HepG2 (cell line): ENCODE measurements around the gene APOL2. TPM values are rescaled to one million over a fixed set of nuclear protein-coding genes. Genes with fewer than 3 reads are reported as not detected.

ENCODE experiments used
- ATAC-seq: fragments of 200-7000 bp; cut with Tn5 transposase; 3 replicates; pipeline ENCODE4 v1.9.1; 2020; ENCODE audit warnings: mild to moderate bottlenecking, moderate library complexity
- BruUV-seq: library from RNA; stranded (reverse); fragments of 400-500 nt; replicated peaks from 2 replicates; lab custom pipeline; 2021; lab: Mats Ljungman, UMichigan
- CTCF ChIA-PET: fragments of 300-600 bp; formaldehyde crosslinking; extraction: SDS; loops from one replicate; lab custom pipeline; 2021; ENCODE audit warnings: low total read pairs, inconsistent platforms, low intra/inter-chr PET ratio; lab: Yijun Ruan, JAX
- POLR2A ChIA-PET: fragments of 350-600 bp; sonication (Branson Sonifier 250); formaldehyde crosslinking; loops from one replicate; lab custom pipeline; 2020; ENCODE audit warnings: antibody characterized with exemption, inconsistent platforms; lab: Yijun Ruan, JAX
- DNase-seq: peaks from one replicate; pipeline ENCODE4 v3.0.0-alpha.2; 2015; ENCODE audit warnings: low spot score
- FAIRE-seq: peaks from 3 replicates; lab custom pipeline; 2011; peaks lifted over from hg19 to GRCh38; lab: Jason Lieb, UNC
- H2AFZ ChIP-seq: one replicate; pipeline ENCODE4 v1.6.1; 2011; ENCODE audit warnings: low read length, inconsistent platforms
- H3K27ac ChIP-seq: fragments of 300-600 bp; 3 replicates; pipeline ENCODE4 v1.8.0; 2011; ENCODE audit warnings: mixed run types, mild to moderate bottlenecking, mixed read lengths, low read length, inconsistent platforms; ENCODE audit not compliant: insufficient read depth; ENCODE audit errors: extremely low read length
- H3K27me3 ChIP-seq, 2 experiments: fragments of 200-600 bp in 1 of 2; 2 replicates in 1 of 2; 3 replicates in 1 of 2; pipeline versions ENCODE4 v1.6.0 to v1.8.0; 2011; ENCODE audit warnings: low read length in 2 of 2, mild to moderate bottlenecking in 2 of 2, moderate library complexity in 2 of 2, inconsistent platforms in 1 of 2; ENCODE audit not compliant: insufficient read depth in 2 of 2, control insufficient read depth in 1 of 2
- H3K36me3 ChIP-seq, 2 experiments: fragments of 200-600 bp in 1 of 2; replicated peaks in 1 of 2; 2 replicates in 1 of 2; 3 replicates in 1 of 2; pipeline versions ENCODE4 v1.5.1 to v1.8.0; 2011; ENCODE audit warnings: low read length in 2 of 2, inconsistent platforms in 1 of 2; ENCODE audit not compliant: insufficient read depth in 2 of 2, control insufficient read depth in 1 of 2
- H3K4me1 ChIP-seq: 2 replicates; pipeline ENCODE4 v1.5.1; 2012; ENCODE audit warnings: low read length, inconsistent platforms; ENCODE audit not compliant: insufficient read depth
- H3K4me2 ChIP-seq: 2 replicates; pipeline ENCODE4 v1.6.0; 2011; ENCODE audit warnings: low read depth, low read length, inconsistent platforms
- H3K4me3 ChIP-seq, 3 experiments: fragments of 200-600 bp in 1 of 3; sonication (generic), shearing (Covaris generic) in 1 of 3; replicated peaks in 1 of 3; 2 replicates each; pipeline ENCODE4 v1.5.1; 2011 to 2016; ENCODE audit warnings: low read length in 3 of 3, inconsistent platforms in 2 of 3, low read depth in 2 of 3, mild to moderate bottlenecking in 2 of 3, control low read depth in 1 of 3, mixed read lengths in 1 of 3; ENCODE audit not compliant: insufficient read depth in 1 of 3
- H3K79me2 ChIP-seq: one replicate; pipeline ENCODE4 v1.6.1; 2011; ENCODE audit warnings: low read length, inconsistent platforms; ENCODE audit not compliant: insufficient read depth
- H3K9ac ChIP-seq: 2 replicates; pipeline ENCODE4 v1.6.0; 2011; ENCODE audit warnings: mild to moderate bottlenecking, low read depth, low read length, inconsistent platforms; ENCODE audit not compliant: insufficient read depth
- H3K9me3 ChIP-seq: 2 replicates; pipeline ENCODE4 v1.5.1; 2012; ENCODE audit warnings: mild to moderate bottlenecking, low read length
- H4K20me1 ChIP-seq: 2 replicates; pipeline ENCODE4 v1.6.0; 2011; ENCODE audit warnings: inconsistent platforms, mild to moderate bottlenecking, low read length, moderate library complexity; ENCODE audit not compliant: insufficient read depth
- CAMTA2 ChIP-seq: sonication (generic); formaldehyde crosslinking; IDR thresholded peaks from 2 replicates; pipeline ENCODE4 v1.4.0; 2020; ENCODE audit warnings: mild to moderate bottlenecking, missing genetic modification reagents, borderline replicate concordance
- CREM ChIP-seq, 2 experiments: sonication (generic) in 1 of 2; formaldehyde crosslinking in 1 of 2; IDR thresholded peaks; 2 replicates each; pipeline versions ENCODE4 v1.4.0 to v1.6.1; 2016 to 2020; ENCODE audit warnings: antibody characterized with exemption in 1 of 2, mild to moderate bottlenecking in 1 of 2, missing genetic modification reagents in 1 of 2
- DRAP1 ChIP-seq: IDR thresholded peaks from 2 replicates; pipeline ENCODE4 v1.6.1; 2016; ENCODE audit warnings: missing genetic modification reagents, missing compliant biosample characterization
- EHMT2 ChIP-seq: fragments of 200-600 bp; sonication (generic); IDR thresholded peaks from 2 replicates; pipeline ENCODE4 v1.7.0; 2017; ENCODE audit warnings: antibody characterized with exemption, low read depth, low read length, borderline replicate concordance
- PAWR ChIP-seq: sonication (generic); formaldehyde crosslinking; IDR thresholded peaks from 2 replicates; pipeline ENCODE4 v1.4.0; 2020; ENCODE audit warnings: missing genetic modification reagents, mild to moderate bottlenecking, borderline replicate concordance
- POLR2AphosphoS5 ChIP-seq: IDR thresholded peaks from 2 replicates; pipeline ENCODE4 v1.6.1; 2012; ENCODE audit warnings: low read depth, low read length
- RARA ChIP-seq: IDR thresholded peaks from 2 replicates; pipeline ENCODE4 v1.6.1; 2016; ENCODE audit warnings: missing genetic modification reagents, missing compliant biosample characterization
- RELA ChIP-seq: sonication (generic); formaldehyde crosslinking; IDR thresholded peaks from 2 replicates; pipeline ENCODE4 v1.4.0; 2020; ENCODE audit warnings: missing genetic modification reagents
- TFAP4 ChIP-seq: sonication (generic); IDR thresholded peaks from 2 replicates; pipeline ENCODE4 v1.6.1; 2016; ENCODE audit warnings: low read depth, borderline replicate concordance
- TFDP1 ChIP-seq: IDR thresholded peaks from 2 replicates; pipeline ENCODE4 v1.6.1; 2016; ENCODE audit warnings: missing compliant biosample characterization, missing genetic modification reagents, borderline replicate concordance
- ZBTB20 ChIP-seq: sonication (generic); formaldehyde crosslinking; IDR thresholded peaks from 2 replicates; pipeline ENCODE4 v1.8.1; 2023; ENCODE audit warnings: missing genetic modification reagents, low read depth, mild to moderate bottlenecking, borderline replicate concordance
- ZBTB7B ChIP-seq: sonication (generic); formaldehyde crosslinking; IDR thresholded peaks from 2 replicates; pipeline ENCODE4 v1.4.0; 2020; ENCODE audit warnings: missing genetic modification reagents
- ZEB1 ChIP-seq: IDR thresholded peaks from 2 replicates; pipeline ENCODE4 v1.6.1; 2012; ENCODE audit warnings: mild to moderate bottlenecking, low read depth, inconsistent platforms; ENCODE audit not compliant: insufficient replicate concordance
- WGBS: methylation state at CpG from one replicate; pipeline ENCODE4 v1.1.6; 2017; ENCODE audit warnings: low lambda C conversion rate; 5-methylcytosine and 5-hydroxymethylcytosine counted together
- in situ Hi-C: cut with HindIII; loops from 2 replicates; pipeline ENCODE4 v1.10.0; 2017; ENCODE audit warnings: low pct_unique_long_range_greater_than_20kb; ENCODE audit not compliant: extremely low pct_ligation_motif_present
- intact Hi-C: fragments of 100-400 bp; cut with micrococcal nuclease; formaldehyde crosslinking; loops from one replicate; pipeline ENCODE4 v1.10.0; 2022; ENCODE audit not compliant: unreplicated experiment
- polyA plus RNA-seq, 8 experiments: library from polyadenylated mRNA; depleted of rRNA in 3 of 8; stranded (reverse) in 7 of 8; unstranded in 1 of 8; fragments of >200 nt; fragmentation: Illumina TruSeq in 4 of 8; extraction: Trizol in 4 of 8; gene quantifications; 2 replicates each; pipeline versions ENCODE4 v1.2.1 to v1.2.3, GENCODE V29; 2011 to 2016; ENCODE audit warnings: low read depth in 4 of 8, missing spikeins in 1 of 8, mixed read lengths in 1 of 8; ENCODE audit not compliant: insufficient read depth in 1 of 8
- total RNA-seq, 5 experiments: library from RNA; depleted of rRNA; stranded (reverse); fragments of >200 nt; fragmentation: Illumina TruSeq; extraction: Trizol; gene quantifications; 2 replicates each; pipeline ENCODE4 v1.2.3, GENCODE V29; 2016; ENCODE audit warnings: low read depth in 1 of 5

APOL2 gene
- total and polyA plus RNA-seq, 2 of the 13 experiments (the other 11 are each of a cell fraction or from before 2014, with no cell fraction given) = 28.7 to 51.2 TPM

GRCh38 chr22:36208162-36208765 lies 31.1 kb downstream of the APOL2 start (continued):
- TF ChIP-seq TFDP1 (CRISPR knock-in tag) (no peak), PAWR (no peak), RELA (no peak), CREM (IDR thresholded peaks at IDR 0.05) (no peak), CREM (CRISPR knock-in tag; IDR thresholded peaks at IDR 0.05) (no peak), CAMTA2 (CRISPR knock-in tag) (no peak), POLR2AphosphoS5 (no peak)

GRCh38 chr22:36206255-36206654 lies 33.1 kb downstream of the APOL2 start:
- Histone ChIP-seq H3K4me3 (no peak overlapping the region), H3K36me3 (no peaks in the 10 kb centered on the region), H3K4me2 (no peak overlapping the region), H3K9ac (no peak overlapping the region), H3K4me1 (peaks cover 85% of the 10 kb centered on the region), H3K79me2 (no peaks in the 10 kb centered on the region), H3K27ac (no peak overlapping the region), H3K9me3 (no peaks in the 10 kb centered on the region), H3K27me3 (no peaks in the 10 kb centered on the region; a peak in 1 of 5 replicates), H2AFZ (no peak overlapping the region), H4K20me1 (no peaks in the 10 kb centered on the region)
- DNase-seq (no peak), ATAC-seq (no peak), FAIRE-seq (no peak)
- 65% methylated on average over 1 of the region's 1 CpG for WGBS
- BruUV-seq = no TSS peak
- intact Hi-C loops (no loop called here), in situ Hi-C loops (no loop called here)
- ChIA-PET CTCF (no interaction called here), POLR2A (no interaction called here)
- no peak for TF ChIP-seq DRAP1 (CRISPR knock-in tag)
- TF ChIP-seq TFAP4 = no peak
- no peak for TF ChIP-seq ZBTB20 (CRISPR knock-in tag)
- no peak for TF ChIP-seq EHMT2
- TF ChIP-seq ZBTB7B = no peak
- TF ChIP-seq RARA = no peak
- no peak for TF ChIP-seq ZEB1
